CD4-positive, alpha-beta memory T cell (primary cell): ENCODE results near the gene NFE2L1. TPM values are rescaled to one million over a fixed set of nuclear protein-coding genes. Genes with fewer than 3 reads are reported as not detected.

Source experiments
- CTCF ChIA-PET: fragments of 350-600 bp; sonication (Branson Sonifier 250); formaldehyde crosslinking; loops from one replicate; lab custom pipeline; 2021; ENCODE audit warnings: inconsistent platforms; ENCODE audit not compliant: partially characterized antibody; lab: Charles Lee
- POLR2A ChIA-PET: fragments of 350-600 bp; sonication (Branson Sonifier 250); formaldehyde crosslinking; loops from one replicate; lab custom pipeline; 2021; ENCODE audit not compliant: partially characterized antibody; lab: Charles Lee
- DNase-seq, 5 donors: peaks; one replicate each; pipeline versions ENCODE4 v3.0.0 to v3.0.0-alpha.2; 2020 to 2022; ENCODE audit warnings: mixed read lengths in 1 of 5
- H3K27ac ChIP-seq: one replicate; pipeline ENCODE4 v1.7.0; 2013; ENCODE audit warnings: low read depth, low read length
- H3K27me3 ChIP-seq: 2 replicates; pipeline ENCODE4 v1.7.0; 2013; ENCODE audit warnings: mild to moderate bottlenecking, low read length, moderate library complexity; ENCODE audit not compliant: insufficient read depth
- H3K36me3 ChIP-seq: 2 replicates; pipeline ENCODE4 v1.7.0; 2013; ENCODE audit warnings: mild to moderate bottlenecking, low read length, moderate library complexity; ENCODE audit not compliant: insufficient read depth
- H3K4me1 ChIP-seq: 2 replicates; pipeline ENCODE4 v1.7.0; 2013; ENCODE audit warnings: mild to moderate bottlenecking, low read length, moderate library complexity; ENCODE audit not compliant: insufficient read depth
- H3K4me3 ChIP-seq, 2 donors: one replicate each; pipeline ENCODE4 v1.7.0; 2013; ENCODE audit warnings: low read length in 2 of 2, mild to moderate bottlenecking in 1 of 2
- H3K9me3 ChIP-seq, 2 donors: one replicate each; pipeline ENCODE4 v1.7.0; 2013; ENCODE audit warnings: low read length in 2 of 2, control low read depth in 1 of 2; ENCODE audit not compliant: control insufficient read depth in 1 of 2
- H3K27ac Mint-ChIP-seq, 7 donors: one replicate each; pipeline ENCODE4 v1.8.0; 2020 to 2021; ENCODE audit warnings: mixed read lengths in 7 of 7, mild to moderate bottlenecking in 6 of 7, inconsistent platforms in 3 of 7, moderate library complexity in 3 of 7
- H3K27me3 Mint-ChIP-seq, 2 donors: one replicate each; pipeline ENCODE4 v1.8.0; 2020 to 2021; ENCODE audit warnings: mixed read lengths in 2 of 2
- H3K36me3 Mint-ChIP-seq, 2 donors: one replicate each; pipeline ENCODE4 v1.8.0; 2020 to 2021; ENCODE audit warnings: mixed read lengths in 2 of 2, inconsistent platforms in 1 of 2, mild to moderate bottlenecking in 1 of 2
- H3K4me1 Mint-ChIP-seq, 4 donors: one replicate each; pipeline ENCODE4 v1.8.0; 2020 to 2021; ENCODE audit warnings: mixed read lengths in 4 of 4, mild to moderate bottlenecking in 1 of 4
- H3K4me3 Mint-ChIP-seq, 8 donors: one replicate each; pipeline ENCODE4 v1.8.0; 2020 to 2021; ENCODE audit warnings: mixed read lengths in 8 of 8, mild to moderate bottlenecking in 7 of 8, moderate library complexity in 6 of 8, inconsistent platforms in 3 of 8
- H3K9me3 Mint-ChIP-seq, 8 donors: one replicate each; pipeline ENCODE4 v1.8.0; 2020 to 2021; ENCODE audit warnings: mixed read lengths in 8 of 8, mild to moderate bottlenecking in 5 of 8, inconsistent platforms in 3 of 8, moderate library complexity in 1 of 8
- intact Hi-C: fragments of 100-400 bp; cut with micrococcal nuclease; formaldehyde crosslinking; loops from one replicate; pipeline ENCODE4 v1.15.1; 2023
- polyA plus RNA-seq, 2 donors: library from polyadenylated mRNA; unstranded; fragments of 300-500 nt; fragmentation: Illumina TruSeq; gene quantifications; one replicate each; pipeline ENCODE4 v1.2.3, GENCODE V29; 2021
- total RNA-seq, 2 experiments: library from RNA; stranded (reverse); gene quantifications; one replicate each; pipeline ENCODE4 v1.2.3, GENCODE V29; 2021

The NFE2L1 gene
- total and polyA plus RNA-seq, 4 experiments from 2014 or later: 2.9 to 62.5 (median 34.8) TPM

- H3K27me3 Mint-ChIP-seq: no peaks in the 10 kb centered on the region
- DNase-seq: no peak
- Histone ChIP-seq H3K27me3 (no peaks in the 10 kb centered on the region), H3K9me3 (no peaks in the 10 kb centered on the region), H3K27ac (peak overlapping the region; percentile 0), H3K4me3 (no peak overlapping the region), H3K36me3 (peaks cover 54% of the 10 kb centered on the region), H3K4me1 (peaks cover 61% of the 10 kb centered on the region)
- H3K4me1 Mint-ChIP-seq: peaks cover 36 to 82% (median 56%) of the 10 kb centered on the region in 4 donors
- H3K9me3 Mint-ChIP-seq: peaks cover 0 to 2% (median 0%) of the 10 kb centered on the region in 8 donors
- H3K27ac Mint-ChIP-seq: peak overlapping the region; percentile 39 to 78 (median 61)
- ChIA-PET CTCF (interaction anchor here (0.6 to 1.6 kb wide), 3 partner anchors 15 to 27 kb away, joined by 3 to 4 read pairs (median 3); no protein-coding TSS in a partner anchor), POLR2A (no interaction called here)
- intact Hi-C loops: no loop called here
- peak overlapping the region in 2 of 8 donors; percentile 25 to 31 for H3K4me3 Mint-ChIP-seq
- H3K36me3 Mint-ChIP-seq: peaks cover 33 to 59% of the 10 kb centered on the region in 2 donors
These were observed 3.7 kb downstream of the NFE2L1 start for GRCh38 chr17:48051706-48052486.

- DNase-seq: no peak
- peaks cover 67% of the 10 kb centered on the region for H3K36me3 ChIP-seq
- intact Hi-C loops: no loop called here
- H3K9me3 Mint-ChIP-seq: no peaks in the 10 kb centered on the region
- ChIA-PET POLR2A (no interaction called here), CTCF (interaction anchor here (1.6 to 1.8 kb wide), 2 partner anchors 17 to 28 kb away, joined by 3 to 4 read pairs; no protein-coding TSS in a partner anchor)
- no peaks in the 10 kb centered on the region for H3K9me3 ChIP-seq
- peak overlapping the region in 6 of 7 donors; percentile 11 to 80 (median 50) for H3K27ac Mint-ChIP-seq
- H3K4me3 ChIP-seq: no peak overlapping the region
- H3K4me1 Mint-ChIP-seq: peaks cover 36 to 71% (median 49%) of the 10 kb centered on the region in 4 donors
- no peak overlapping the region for H3K27ac ChIP-seq
- no peaks in the 10 kb centered on the region for H3K27me3 Mint-ChIP-seq
- H3K4me3 Mint-ChIP-seq: peak overlapping the region in 1 of 8 donors; percentile 29
- peaks cover 33 to 65% of the 10 kb centered on the region in 2 donors for H3K36me3 Mint-ChIP-seq
- H3K27me3 ChIP-seq: no peaks in the 10 kb centered on the region
- peaks cover 55% of the 10 kb centered on the region for H3K4me1 ChIP-seq
These were observed 5.0 kb downstream of the NFE2L1 start for GRCh38 chr17:48052956-48053757.

GRCh38 chr17:48053758-48054237, 5.6 kb downstream of the NFE2L1 start:
- no peaks in the 10 kb centered on the region for H3K27me3 ChIP-seq
- ChIA-PET CTCF (interaction anchor here (1.8 kb wide), 1 partner anchor 17 kb away, joined by 3 read pairs; no protein-coding TSS in a partner anchor), POLR2A (no interaction called here)
- Mint-ChIP-seq H3K4me3 (no peak overlapping the region), H3K4me1 (peaks cover 36 to 70% (median 47%) of the 10 kb centered on the region in 4 donors), H3K9me3 (no peaks in the 10 kb centered on the region), H3K36me3 (peaks cover 40 to 71% of the 10 kb centered on the region in 2 donors), H3K27me3 (no peaks in the 10 kb centered on the region), H3K27ac (peak overlapping the region in 4 of 7 donors; percentile 11 to 73 (median 54))
- no peaks in the 10 kb centered on the region for H3K9me3 ChIP-seq
- DNase-seq: no peak
- no peak overlapping the region for H3K4me3 ChIP-seq
- intact Hi-C loops: no loop called here
- H3K4me1 ChIP-seq: peaks cover 54% of the 10 kb centered on the region
- H3K27ac ChIP-seq: no peak overlapping the region
- H3K36me3 ChIP-seq: peaks cover 73% of the 10 kb centered on the region

GRCh38 chr17:48054238-48055185, 6.4 kb downstream of the NFE2L1 start:
- no peak overlapping the region for H3K27ac ChIP-seq
- no peak overlapping the region for H3K4me3 ChIP-seq
- H3K9me3 Mint-ChIP-seq: no peaks in the 10 kb centered on the region
- H3K27ac Mint-ChIP-seq: peak overlapping the region in 5 of 7 donors; percentile 21 to 85 (median 57)
- H3K4me1 Mint-ChIP-seq: peaks cover 32 to 63% (median 43%) of the 10 kb centered on the region in 4 donors
- CTCF ChIA-PET: interaction anchor here (1.3 to 1.8 kb wide), 3 partner anchors 18 to 28 kb away, joined by 3 to 5 read pairs (median 3); no protein-coding TSS in a partner anchor
- POLR2A ChIA-PET: no interaction called here
- DNase-seq: no peak
- H3K4me1 ChIP-seq: peaks cover 47% of the 10 kb centered on the region
- intact Hi-C loops: no loop called here
- H3K36me3 Mint-ChIP-seq: peaks cover 44 to 76% of the 10 kb centered on the region in 2 donors
- peaks cover 81% of the 10 kb centered on the region for H3K36me3 ChIP-seq
- no peaks in the 10 kb centered on the region for H3K9me3 ChIP-seq
- no peaks in the 10 kb centered on the region for H3K27me3 ChIP-seq
- no peak overlapping the region for H3K4me3 Mint-ChIP-seq
- no peaks in the 10 kb centered on the region for H3K27me3 Mint-ChIP-seq

GRCh38 chr17:48055531-48056245, 7.5 kb downstream of the NFE2L1 start:
- Mint-ChIP-seq H3K27me3 (no peaks in the 10 kb centered on the region), H3K9me3 (no peaks in the 10 kb centered on the region), H3K36me3 (peaks cover 44 to 82% of the 10 kb centered on the region in 2 donors), H3K4me1 (peaks cover 24 to 55% (median 33%) of the 10 kb centered on the region in 4 donors), H3K4me3 (no peak overlapping the region), H3K27ac (peak overlapping the region; percentile 39 to 88 (median 77))
- no peak overlapping the region for H3K4me3 ChIP-seq
- intact Hi-C loops: no loop called here
- peaks cover 83% of the 10 kb centered on the region for H3K36me3 ChIP-seq
- H3K4me1 ChIP-seq: peaks cover 35% of the 10 kb centered on the region
- CTCF ChIA-PET: interaction anchor here (1.3 to 1.5 kb wide), 2 partner anchors 24 to 27 kb away, joined by 3 to 5 read pairs; no protein-coding TSS in a partner anchor
- POLR2A ChIA-PET: interaction anchor here (0.6 kb wide), 1 partner anchor 683 kb away, joined by 3 read pairs; no protein-coding TSS in a partner anchor
- no peak overlapping the region for H3K27ac ChIP-seq
- DNase-seq: no peak
- H3K27me3 ChIP-seq: no peaks in the 10 kb centered on the region
- no peaks in the 10 kb centered on the region for H3K9me3 ChIP-seq

- no peak overlapping the region for H3K27ac ChIP-seq
- ChIA-PET CTCF (no interaction called here), POLR2A (no interaction called here)
- no peak overlapping the region for H3K4me3 Mint-ChIP-seq
- no peaks in the 10 kb centered on the region for H3K27me3 Mint-ChIP-seq
- H3K36me3 ChIP-seq: peaks cover 77% of the 10 kb centered on the region
- no peaks in the 10 kb centered on the region for H3K27me3 ChIP-seq
- H3K9me3 ChIP-seq: no peaks in the 10 kb centered on the region
- H3K4me1 Mint-ChIP-seq: peaks cover 22 to 49% (median 29%) of the 10 kb centered on the region in 4 donors
- no peak overlapping the region for H3K4me3 ChIP-seq
- H3K36me3 Mint-ChIP-seq: peaks cover 43 to 79% of the 10 kb centered on the region in 2 donors
- DNase-seq: no peak
- H3K9me3 Mint-ChIP-seq: no peaks in the 10 kb centered on the region
- intact Hi-C loops: no loop called here
- H3K27ac Mint-ChIP-seq: peak overlapping the region in 6 of 7 donors; percentile 39 to 88 (median 79)
- peaks cover 29% of the 10 kb centered on the region for H3K4me1 ChIP-seq
These were observed 8.1 kb downstream of the NFE2L1 start for GRCh38 chr17:48056246-48056745.
